Chondrocyte (in vitro differentiated cells): Measurements from ENCODE around the gene ZNF844. TPM values are rescaled to one million over a fixed set of nuclear protein-coding genes. Genes with fewer than 3 reads are reported as not detected.

Experiments
- DNase-seq: peaks from one replicate; pipeline ENCODE4 v3.0.0; 2021; ENCODE audit warnings: mixed read lengths, low spot score
- H3K27ac Mint-ChIP-seq: one replicate; pipeline ENCODE4 v1.8.0; 2021; ENCODE audit warnings: mild to moderate bottlenecking, moderate library complexity, mixed read lengths; ENCODE audit not compliant: unreplicated experiment
- H3K27me3 Mint-ChIP-seq: 2 replicates; pipeline ENCODE4 v1.8.0; 2021; ENCODE audit warnings: low read depth, mixed read lengths
- H3K36me3 Mint-ChIP-seq: 2 replicates; pipeline ENCODE4 v1.8.0; 2021; ENCODE audit warnings: low read depth, mixed read lengths
- H3K4me1 Mint-ChIP-seq: 2 replicates; pipeline ENCODE4 v1.8.0; 2021; ENCODE audit warnings: low read depth, mild to moderate bottlenecking, mixed read lengths
- H3K4me3 Mint-ChIP-seq: one replicate; pipeline ENCODE4 v1.8.0; 2021; ENCODE audit warnings: mild to moderate bottlenecking, moderate library complexity, mixed read lengths; ENCODE audit not compliant: unreplicated experiment
- H3K9me3 Mint-ChIP-seq: 2 replicates; pipeline ENCODE4 v1.8.0; 2021; ENCODE audit warnings: low read depth, mixed read lengths
- CTCF ChIP-seq: fragments of 200-600 bp; sonication (generic); IDR thresholded peaks from 2 replicates; pipeline ENCODE4 v1.5.0; 2021; ENCODE audit warnings: antibody characterized with exemption, mild to moderate bottlenecking, moderate library complexity
- long read RNA-seq: library from polyadenylated mRNA; stranded (forward); transcript quantifications from one replicate; pipeline ENCODE4 v2.0.0, GENCODE V29; 2021
- total RNA-seq: library from RNA; stranded (reverse); gene quantifications from 3 replicates; pipeline ENCODE4 v1.2.1, GENCODE V29; 2021

The ZNF844 gene
- 7.1 to 7.9 TPM (median 7.6 TPM) in 3 replicates for total RNA-seq
- long read RNA-seq, full-length matches to known transcripts, result 1 of 5 reads
- long read RNA-seq, partial matches to known transcripts, result 0 of 5 reads
- long read RNA-seq, other reads (novel, unspliced or antisense), result 4 of 5 reads

GRCh38 chr19:12064590-12065538 lies at the start of gene ZNF844:
ZNF844 (plus strand) TSS chr19:12064731; CDS start chr19:12064874, 143 bp downstream.
- TF ChIP-seq CTCF, result no peak
- peak; percentile 97 for DNase-seq
- Mint-ChIP-seq H3K9me3 (peaks cover 8% of the 10 kb centered on the region), H3K4me3 (peak within 1 kb of the TSS; percentile 88), H3K36me3 (peaks cover 16% of the 10 kb centered on the region), H3K27ac (peak within 1 kb of the TSS; percentile 99), H3K27me3 (no peaks in the 10 kb centered on the region), H3K4me1 (peaks cover 9% of the 10 kb centered on the region)

GRCh38 chr19:12015015-12015752 lies 49.3 kb upstream of the ZNF844 start:
- DNase-seq, result no peak
- Mint-ChIP-seq H3K36me3 (peaks cover 61% of the 10 kb centered on the region), H3K9me3 (peaks cover 56% of the 10 kb centered on the region), H3K4me1 (no peaks in the 10 kb centered on the region), H3K27me3 (no peaks in the 10 kb centered on the region), H3K27ac (no peak overlapping the region), H3K4me3 (no peak overlapping the region)
- TF ChIP-seq CTCF, result no peak

- Mint-ChIP-seq H3K4me3 (no peak overlapping the region), H3K27me3 (no peaks in the 10 kb centered on the region), H3K4me1 (no peaks in the 10 kb centered on the region), H3K27ac (no peak overlapping the region), H3K9me3 (peaks cover 56% of the 10 kb centered on the region), H3K36me3 (peaks cover 62% of the 10 kb centered on the region)
- no peak for TF ChIP-seq CTCF
- DNase-seq, result no peak
Observed at GRCh38 chr19:12015753-12016116, 48.8 kb upstream of the ZNF844 start.

GRCh38 chr19:12034198-12034597 lies 30.3 kb upstream of the ZNF844 start:
- H3K27ac Mint-ChIP-seq, result peak overlapping the region; percentile 95

More at GRCh38 chr19:12034198-12034597, 30.3 kb upstream of the ZNF844 start:
- H3K9me3 Mint-ChIP-seq, result no peaks in the 10 kb centered on the region
- DNase-seq, result no peak
- H3K4me1 Mint-ChIP-seq, result peaks cover 16% of the 10 kb centered on the region
- no peaks in the 10 kb centered on the region for H3K27me3 Mint-ChIP-seq
- peak overlapping the region; percentile 75 for H3K4me3 Mint-ChIP-seq
- no peak for TF ChIP-seq CTCF
- H3K36me3 Mint-ChIP-seq, result peaks cover 5% of the 10 kb centered on the region
